NCI-H510A (cell line): ENCODE measurements around the gene CEP162.
A peak's percentile ranks its signal among the peaks of the same experiment; 100 is the strongest.
"Not testable (repeated sequence)": the region's sequence is repeated elsewhere in the genome, so short reads cannot be mapped to it uniquely, and the experiment has no call there.

Experiments used
- DNase-seq: peaks from one replicate; lab custom pipeline; 2025; lab: John Stamatoyannopoulos, UW

Gene CEP162

GRCh38 chr6:84227434-84228197 is at the start of gene CEP162:
Gene CEP162, minus strand, starts transcription at chr6:84227643. Its CDS starts 1,250 bp downstream, at chr6:84226393.
- peak; percentile 35 for DNase-seq

- DNase-seq: no peak
These were observed 47.4 kb upstream of the CEP162 start for GRCh38 chr6:84274856-84275255.

- no peak for DNase-seq
These were observed 45.8 kb upstream of the CEP162 start for GRCh38 chr6:84273048-84273809.

- DNase-seq: no peak
These were observed 44.9 kb upstream of the CEP162 start for GRCh38 chr6:84272298-84272697.

GRCh38 chr6:84271061-84271716 is 43.7 kb upstream of the CEP162 start:
- DNase-seq: no peak

GRCh38 chr6:84269947-84270733 is 42.7 kb upstream of the CEP162 start:
- no peak for DNase-seq

- DNase-seq: no peak
These were observed 41.3 kb upstream of the CEP162 start for GRCh38 chr6:84268781-84269180.

- DNase-seq: no peak
These were observed 36.1 kb upstream of the CEP162 start for GRCh38 chr6:84263557-84263956.

GRCh38 chr6:84260926-84261325 is 33.5 kb upstream of the CEP162 start:
- no peak for DNase-seq

GRCh38 chr6:84260196-84260595 is 32.8 kb upstream of the CEP162 start:
- no peak for DNase-seq

GRCh38 chr6:84258866-84259265 is 31.4 kb upstream of the CEP162 start:
- DNase-seq: no peak

GRCh38 chr6:84258268-84258667 is 30.8 kb upstream of the CEP162 start:
- DNase-seq: no peak

- DNase-seq: no peak
These were observed 28.2 kb upstream of the CEP162 start for GRCh38 chr6:84255641-84256040.

- DNase-seq: no peak
These were observed 25.9 kb upstream of the CEP162 start for GRCh38 chr6:84253380-84253779.

- DNase-seq: no peak
These were observed 24.6 kb upstream of the CEP162 start for GRCh38 chr6:84251891-84252539.

GRCh38 chr6:84249724-84250123 is 22.3 kb upstream of the CEP162 start:
- DNase-seq: no peak

GRCh38 chr6:84244416-84245081 is 17.1 kb upstream of the CEP162 start:
- DNase-seq: not testable (repeated sequence)

- no peak for DNase-seq
These were observed 15.8 kb upstream of the CEP162 start for GRCh38 chr6:84243240-84243639.

GRCh38 chr6:84242265-84242664 is 14.8 kb upstream of the CEP162 start:
- DNase-seq: no peak

- no peak for DNase-seq
These were observed 728 bp upstream of the CEP162 start for GRCh38 chr6:84228198-84228543.

GRCh38 chr6:84227044-84227433 is 404 bp downstream of the CEP162 start:
- DNase-seq: no peak
